Brain microvascular endothelial cell (primary cell): ENCODE results near the gene BCR.

Source experiments
- DNase-seq: peaks from one replicate; pipeline ENCODE4 v3.0.0-alpha.2; 2020
- H3K27ac ChIP-seq: fragments of 250-450 bp; sonication (Bioruptor Pico); 2 replicates; pipeline ENCODE4 v1.5.1; 2020; ENCODE audit warnings: mild to moderate bottlenecking, moderate library complexity
- H3K27me3 ChIP-seq: fragments of 250-450 bp; sonication (Bioruptor Pico); replicated peaks from 2 replicates; pipeline ENCODE4 v1.5.1; 2020; ENCODE audit warnings: mild to moderate bottlenecking
- H3K36me3 ChIP-seq: fragments of 250-450 bp; sonication (Bioruptor Pico); replicated peaks from 2 replicates; pipeline ENCODE4 v1.5.1; 2020; ENCODE audit warnings: mild to moderate bottlenecking
- H3K4me3 ChIP-seq: 2 replicates; pipeline ENCODE4 v1.5.1; 2011; ENCODE audit warnings: low read depth, mild to moderate bottlenecking, control low read depth, low read length, moderate library complexity
- CTCF ChIP-seq: IDR thresholded peaks from 2 replicates; pipeline ENCODE4 v1.5.1; 2011; ENCODE audit warnings: low read depth, mild to moderate bottlenecking, moderate library complexity, low read length, control low read depth, inconsistent platforms; ENCODE audit errors: missing control alignments
- in situ Hi-C: cut with HindIII; loops from 2 replicates; pipeline ENCODE4 v1.10.0; 2017; ENCODE audit warnings: low sequenced_read_pairs, low pct_ligation_motif_present

Gene BCR

GRCh38 chr22:23153994-23154393 is 26.3 kb upstream of the BCR start:
- in situ Hi-C loops = no loop called here
- Histone ChIP-seq H3K27ac (no peak overlapping the region), H3K27me3 (no peaks in the 10 kb centered on the region), H3K4me3 (no peak overlapping the region), H3K36me3 (peaks cover 9% of the 10 kb centered on the region)
- TF ChIP-seq CTCF = no peak
- no peak for DNase-seq

GRCh38 chr22:23154461-23154860 is 25.8 kb upstream of the BCR start:
- Histone ChIP-seq H3K27me3 (no peaks in the 10 kb centered on the region), H3K27ac (no peak overlapping the region), H3K4me3 (no peak overlapping the region), H3K36me3 (peaks cover 9% of the 10 kb centered on the region)
- no peak for TF ChIP-seq CTCF
- in situ Hi-C loops = no loop called here
- DNase-seq = no peak

GRCh38 chr22:23155143-23155542 is 25.2 kb upstream of the BCR start:
- Histone ChIP-seq H3K27ac (no peak overlapping the region), H3K27me3 (no peaks in the 10 kb centered on the region), H3K4me3 (no peak overlapping the region), H3K36me3 (peaks cover 9% of the 10 kb centered on the region)
- in situ Hi-C loops = no loop called here
- DNase-seq = no peak
- TF ChIP-seq CTCF = no peak

- no peak for TF ChIP-seq CTCF
- in situ Hi-C loops = no loop called here
- Histone ChIP-seq H3K27me3 (peaks cover under 1% of the 10 kb centered on the region), H3K27ac (no peak overlapping the region), H3K4me3 (no peak overlapping the region), H3K36me3 (peaks cover 8% of the 10 kb centered on the region)
- no peak for DNase-seq
Observed at GRCh38 chr22:23155831-23156230, 24.5 kb upstream of the BCR start.

- DNase-seq = no peak
- TF ChIP-seq CTCF = peak; percentile 19
- Histone ChIP-seq H3K36me3 (peaks cover 4% of the 10 kb centered on the region), H3K4me3 (no peak overlapping the region), H3K27me3 (peaks cover 1% of the 10 kb centered on the region), H3K27ac (no peak overlapping the region)
- in situ Hi-C loops = no loop called here
Observed at GRCh38 chr22:23156286-23156685, 24.0 kb upstream of the BCR start.

- no peak overlapping the region for H3K27ac ChIP-seq
- in situ Hi-C loops = no loop called here
Observed at GRCh38 chr22:23157560-23158515, 22.5 kb upstream of the BCR start.

More at GRCh38 chr22:23157560-23158515, 22.5 kb upstream of the BCR start:
- DNase-seq = no peak
- Histone ChIP-seq H3K4me3 (no peak overlapping the region), H3K27me3 (peaks cover 5% of the 10 kb centered on the region), H3K36me3 (peaks cover 3% of the 10 kb centered on the region)
- TF ChIP-seq CTCF = no peak
